GM19328 (cell line): ENCODE data around the gene LRRC4B.
A peak's percentile ranks its signal among the peaks of the same experiment; 100 is the strongest.
"Not testable (repeated sequence)": the region's sequence is repeated elsewhere in the genome, so short reads cannot be mapped to it uniquely, and the experiment has no call there.

Experiments
- ATAC-seq: cut with Tn5 transposase; IDR thresholded peaks from one replicate; pipeline ENCODE4 v1.9.1; 2021; ENCODE audit warnings: mild to moderate bottlenecking, moderate library complexity; ENCODE audit not compliant: unreplicated experiment

Gene LRRC4B

GRCh38 chr19:50531171-50531612 is 37.0 kb downstream of the LRRC4B start:
- ATAC-seq, result no peak

DNA sequence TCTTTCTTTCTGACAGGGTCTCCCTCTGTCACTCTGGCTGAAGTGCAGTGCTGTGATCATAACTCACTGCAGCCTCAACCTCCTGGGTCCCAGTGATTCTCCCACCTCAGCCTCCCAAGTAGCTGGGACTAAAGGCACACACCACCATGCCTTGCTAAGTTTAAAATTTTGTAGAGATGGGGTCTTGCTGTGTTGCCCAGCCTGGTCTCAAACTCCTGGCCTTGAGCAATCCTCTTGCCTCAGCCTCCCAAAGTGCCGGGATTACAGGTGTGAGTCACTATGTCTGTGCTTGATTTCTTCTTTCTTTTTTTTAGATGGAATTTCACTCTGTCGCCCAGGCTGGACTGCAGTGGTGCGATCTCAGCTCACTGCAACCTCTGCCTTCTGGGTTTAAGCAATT is 40.2 kb downstream of the LRRC4B start:
- ATAC-seq, result not testable (repeated sequence)

- no peak for ATAC-seq
These were observed 45.4 kb downstream of the LRRC4B start for GRCh38 chr19:50522881-50523280.

DNA sequence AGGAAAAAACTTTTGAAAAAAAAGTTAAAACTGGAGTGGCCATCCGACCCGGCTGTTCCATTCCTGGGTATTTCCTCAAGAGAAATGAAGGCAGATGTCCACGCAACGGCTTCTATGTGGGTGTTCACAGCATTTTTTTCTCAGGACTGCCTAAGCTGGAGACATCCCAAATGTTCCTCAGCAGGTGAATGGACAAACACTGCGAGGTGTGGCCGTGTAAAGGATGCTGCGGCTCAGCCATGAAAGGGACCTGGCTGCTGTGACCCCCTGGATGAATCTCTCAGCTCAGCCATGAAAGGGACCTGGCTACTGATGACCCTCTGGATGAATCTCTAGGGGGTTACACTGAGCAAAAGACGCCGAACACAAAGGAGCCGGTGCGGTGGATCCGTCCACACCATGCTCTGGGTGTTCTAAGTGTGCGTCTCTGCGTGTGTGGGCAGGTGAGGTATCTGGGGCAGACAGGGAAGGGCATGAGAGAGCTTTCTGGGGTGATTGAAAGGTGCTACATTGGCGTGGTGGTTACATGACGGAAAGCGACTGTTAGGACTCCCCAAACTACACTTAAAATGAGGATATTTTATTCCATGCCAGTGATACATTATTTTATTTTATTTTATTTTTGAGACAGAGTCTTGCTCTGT is 47.3 kb downstream of the LRRC4B start:
- no peak for ATAC-seq

- ATAC-seq, result no peak
These were observed 49.1 kb downstream of the LRRC4B start for GRCh38 chr19:50519006-50519575.

DNA sequence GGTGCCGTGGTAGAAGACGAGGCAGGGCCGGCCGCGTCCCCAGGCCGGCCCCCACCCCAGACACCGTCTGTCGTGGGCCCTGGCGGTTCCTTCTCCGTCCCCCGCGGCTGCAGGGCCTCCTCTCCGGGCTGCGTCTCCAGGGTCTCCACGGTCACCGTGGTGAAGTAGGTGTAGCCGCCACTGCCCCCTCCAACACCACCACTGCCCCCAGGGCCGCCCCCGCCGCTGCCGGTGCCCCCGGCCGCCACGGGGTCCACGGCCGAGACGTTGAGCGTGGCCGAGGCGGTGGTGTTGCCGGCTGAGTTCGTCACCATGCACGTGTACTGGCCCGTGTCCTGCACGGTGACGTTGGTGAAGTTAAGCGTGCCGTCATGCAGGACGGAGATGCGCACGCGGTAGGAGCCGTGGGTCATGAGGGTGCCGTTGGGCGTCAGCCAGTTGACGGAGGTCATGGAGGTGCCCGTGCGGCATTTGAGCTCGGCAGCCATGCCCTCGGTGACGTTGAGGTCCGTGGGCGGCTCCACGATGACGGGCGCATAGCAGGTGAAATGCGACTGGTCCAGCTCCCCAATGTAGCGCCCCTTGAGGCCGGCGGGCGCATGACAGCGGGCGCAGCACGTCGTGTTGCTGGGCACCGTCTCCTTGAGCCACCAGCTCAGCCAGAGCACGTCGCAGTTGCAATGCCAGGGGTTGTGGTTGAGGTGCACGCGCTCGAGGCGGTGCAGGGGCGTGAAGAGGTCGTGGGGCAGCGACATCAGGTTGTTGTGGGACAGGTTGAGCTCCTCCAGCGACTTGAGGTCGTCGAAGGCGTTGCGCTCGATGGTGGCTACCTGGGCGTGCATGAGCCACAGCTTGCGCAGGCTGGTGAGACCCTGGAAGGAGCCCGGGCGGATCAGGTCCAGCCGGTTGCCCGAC is 49.9 kb downstream of the LRRC4B start:
- ATAC-seq, result no peak

DNA sequence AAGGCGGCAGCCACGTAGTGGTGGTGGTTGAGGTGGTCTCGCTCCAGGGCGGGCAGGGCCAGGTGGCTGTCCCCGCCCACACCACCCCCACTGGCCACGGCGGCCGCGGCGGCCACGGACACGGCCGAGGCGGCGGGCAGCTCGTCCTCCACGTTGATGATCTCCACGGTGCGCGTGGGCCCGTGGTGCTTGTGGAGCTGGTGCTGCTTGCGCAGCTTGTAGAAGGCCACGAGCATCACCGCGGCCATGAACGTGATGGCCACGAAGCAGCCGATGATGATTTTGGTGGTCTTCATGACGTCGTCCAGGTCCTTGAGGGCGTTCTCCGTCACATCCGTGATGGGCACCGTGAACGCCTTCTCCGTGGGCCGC is 50.5 kb downstream of the LRRC4B start:
- no peak for ATAC-seq

DNA sequence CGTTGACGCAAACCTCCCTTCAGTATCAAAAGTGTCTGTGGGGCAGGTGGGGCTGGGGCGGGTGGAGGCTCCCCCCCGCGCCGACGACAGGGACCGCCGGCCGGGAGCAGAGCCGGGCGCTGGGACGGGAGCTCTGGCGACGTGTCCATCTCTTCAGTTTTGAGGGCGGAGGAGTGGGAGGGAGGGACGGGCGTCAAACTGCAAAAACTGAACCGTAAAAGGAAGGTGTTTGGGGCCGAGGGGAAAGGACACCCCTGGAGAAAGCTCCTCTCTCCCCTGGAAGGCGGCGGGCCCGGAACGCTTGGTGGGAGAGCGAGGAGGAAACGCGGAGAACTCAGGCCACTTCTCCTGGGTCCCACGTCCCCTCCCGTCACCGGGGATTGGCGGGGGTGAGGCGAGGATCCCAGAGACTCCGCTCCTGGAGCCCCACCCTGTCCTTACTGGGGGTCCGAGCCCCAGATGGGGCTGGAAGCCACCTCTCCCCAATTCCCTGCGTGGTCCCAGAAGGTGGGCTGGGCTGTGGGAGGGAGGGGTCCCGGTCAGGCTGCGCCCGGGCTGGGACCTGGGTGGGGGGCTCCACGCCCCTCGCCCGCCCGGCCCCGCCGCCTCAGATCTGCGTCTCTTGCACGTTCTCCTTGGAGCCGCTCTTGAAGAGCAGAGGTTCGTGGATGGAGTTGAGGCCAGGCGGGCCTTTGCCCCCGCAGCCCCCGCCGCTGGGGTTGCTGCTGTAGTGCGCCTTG is 51.1 kb downstream of the LRRC4B start:
- no peak for ATAC-seq

DNA sequence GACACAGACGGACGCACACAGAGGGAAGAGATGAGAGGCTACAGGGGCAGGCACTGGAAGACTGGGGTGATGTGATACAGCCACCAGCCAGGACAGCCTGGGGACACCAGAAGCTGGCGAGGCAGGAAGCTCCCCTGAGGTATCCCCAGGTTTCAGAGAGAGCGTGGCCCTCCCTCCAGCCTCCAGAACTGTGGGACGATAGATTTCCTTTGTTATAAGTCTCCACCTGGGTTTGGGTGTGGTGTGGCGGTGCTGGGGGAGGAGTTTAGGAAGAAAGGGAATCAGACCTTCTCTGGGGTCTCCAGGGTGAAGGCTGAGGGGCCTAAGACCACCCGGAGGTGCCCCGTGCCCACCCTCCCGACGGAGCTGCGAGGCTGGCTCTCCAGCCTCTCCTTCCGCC is 51.8 kb downstream of the LRRC4B start:
- ATAC-seq, result no peak

- no peak for ATAC-seq
These were observed 53.1 kb downstream of the LRRC4B start for GRCh38 chr19:50515168-50515561.

DNA sequence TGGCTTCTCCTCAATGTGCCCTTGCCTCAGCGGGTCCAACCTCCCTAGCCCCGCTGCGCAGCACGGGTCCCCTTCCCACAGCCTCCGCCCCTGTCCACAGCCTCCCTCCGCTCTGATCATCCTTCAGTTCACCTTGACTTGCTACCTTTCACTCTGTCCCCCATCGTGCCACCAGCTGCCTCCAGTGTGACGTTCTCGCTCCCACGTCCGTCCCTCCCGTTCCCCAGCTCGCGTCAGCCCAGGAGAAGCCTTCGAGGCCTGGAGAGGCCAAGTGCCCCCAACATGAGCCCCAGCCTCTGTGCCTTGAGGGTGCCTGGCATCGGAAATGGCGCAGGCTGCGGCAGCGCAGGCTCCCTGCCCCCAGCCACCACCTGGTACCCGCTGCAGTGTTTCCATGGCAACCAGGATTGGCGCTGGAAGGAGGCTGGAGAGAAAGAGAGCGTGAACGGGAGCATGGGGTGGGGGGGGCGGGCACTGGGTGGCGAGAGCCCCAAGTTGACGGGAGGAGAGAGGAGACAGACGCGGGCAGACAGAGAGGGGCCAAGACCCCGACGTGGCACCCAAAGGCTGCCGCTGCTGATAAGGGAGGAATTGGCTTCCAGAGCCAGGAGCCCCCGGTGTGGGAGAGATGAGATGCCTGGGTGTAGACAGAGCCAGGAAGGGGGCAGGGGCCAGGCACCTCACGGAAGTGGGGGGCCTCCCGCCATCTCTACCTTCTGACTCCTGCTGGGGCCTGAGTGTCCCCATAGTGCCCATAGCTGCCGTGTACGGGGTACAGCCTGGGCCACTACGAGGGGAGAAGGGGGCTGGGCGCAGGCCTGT is 53.7 kb downstream of the LRRC4B start:
- no peak for ATAC-seq

- ATAC-seq, result no peak
These were observed 54.4 kb downstream of the LRRC4B start, which contains the start of gene ASPDH for GRCh38 chr19:50513746-50514345. TSS of gene ASPDH (minus strand) at chr19:50513913. CDS start at chr19:50513823, 90 bp downstream.

GRCh38 chr19:50512999-50513745 is 55.1 kb downstream of the LRRC4B start:
- ATAC-seq, result no peak

DNA sequence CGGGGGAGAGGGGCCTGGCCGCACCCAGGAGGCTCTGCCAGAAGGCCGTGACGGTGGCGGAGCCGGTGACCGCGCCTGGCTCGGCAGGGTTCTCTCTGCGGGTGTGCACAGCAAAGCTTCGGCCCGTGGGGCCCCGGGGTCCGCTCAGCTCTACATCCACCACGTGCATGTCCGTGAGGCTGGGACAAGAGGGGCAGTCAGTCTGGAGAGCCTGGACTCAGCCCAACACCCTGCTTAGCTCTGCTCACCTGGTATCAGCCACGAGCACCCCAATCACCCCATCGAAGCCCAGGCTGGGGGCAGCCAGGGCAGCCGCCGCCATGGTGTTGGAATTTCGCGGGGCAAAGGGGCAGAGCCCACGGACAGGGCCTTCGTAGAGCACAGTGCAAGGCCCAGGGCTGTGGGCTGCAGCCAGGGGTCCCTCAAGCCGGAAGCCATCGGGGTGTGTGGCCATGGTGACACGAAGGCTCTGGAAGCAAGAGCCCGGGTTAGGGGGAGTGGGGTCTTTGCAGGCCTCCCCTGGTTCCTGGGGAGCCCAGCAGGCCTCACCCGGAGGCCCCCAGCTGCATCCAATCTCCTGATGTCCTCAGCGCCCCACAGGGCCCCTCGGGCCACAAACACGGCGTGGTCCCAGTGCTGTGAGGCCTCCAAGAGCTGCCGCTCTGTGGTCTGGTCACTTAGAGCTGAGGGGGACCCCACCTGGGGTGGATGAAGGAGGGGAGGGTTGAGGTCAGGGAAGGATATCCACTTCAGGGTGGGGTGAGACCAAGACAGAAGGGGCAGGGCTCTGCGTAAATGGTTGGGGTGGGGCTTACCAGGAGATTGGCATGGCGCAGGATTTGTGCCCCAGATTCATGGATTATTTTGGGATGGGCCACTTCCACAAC is 55.9 kb downstream of the LRRC4B start:
- ATAC-seq, result no peak

GRCh38 chr19:50511069-50511822 is 57.0 kb downstream of the LRRC4B start, which contains the start of gene JOSD2:
TSS of gene JOSD2 (minus strand) at chr19:50511191. CDS start at chr19:50510431, 760 bp downstream.
- ATAC-seq, result peak; percentile 85

- ATAC-seq, result no peak
These were observed 57.6 kb downstream of the LRRC4B start for GRCh38 chr19:50510700-50511068.

DNA sequence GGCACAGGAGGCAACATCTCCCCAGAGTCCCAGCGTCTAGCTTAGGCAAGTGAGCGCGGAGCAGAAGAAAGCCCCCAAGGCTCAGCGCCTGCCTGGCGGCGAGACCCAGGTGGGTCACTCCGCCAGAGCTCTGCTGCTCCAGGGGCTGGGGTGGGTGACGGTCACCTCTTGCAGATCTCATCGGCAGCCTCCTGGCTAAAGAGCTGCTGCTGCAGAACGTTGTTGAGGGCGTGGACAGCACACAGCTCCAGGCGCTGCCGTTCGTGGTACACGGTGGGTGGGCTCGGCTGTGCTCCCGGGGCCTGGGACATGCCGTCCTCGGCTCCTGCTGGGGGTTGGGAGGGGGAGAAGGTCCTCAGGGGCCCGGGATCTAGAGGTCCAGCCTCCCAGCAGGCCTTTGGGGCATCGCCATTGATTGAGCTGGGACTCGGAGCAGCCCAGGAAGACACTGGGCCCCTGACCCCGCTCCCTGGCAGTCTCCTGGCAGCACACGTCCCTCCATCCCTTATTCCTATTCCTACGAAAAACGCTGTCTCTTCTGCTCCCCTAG is 58.0 kb downstream of the LRRC4B start:
- ATAC-seq, result no peak
